NCI-H2196 (cell line): Measurements from ENCODE around the gene TOR4A.

Experiments
- DNase-seq: peaks from one replicate; lab custom pipeline; 2025; ENCODE audit not compliant: unreplicated experiment; lab: John Stamatoyannopoulos, UW

The TOR4A gene

DNA sequence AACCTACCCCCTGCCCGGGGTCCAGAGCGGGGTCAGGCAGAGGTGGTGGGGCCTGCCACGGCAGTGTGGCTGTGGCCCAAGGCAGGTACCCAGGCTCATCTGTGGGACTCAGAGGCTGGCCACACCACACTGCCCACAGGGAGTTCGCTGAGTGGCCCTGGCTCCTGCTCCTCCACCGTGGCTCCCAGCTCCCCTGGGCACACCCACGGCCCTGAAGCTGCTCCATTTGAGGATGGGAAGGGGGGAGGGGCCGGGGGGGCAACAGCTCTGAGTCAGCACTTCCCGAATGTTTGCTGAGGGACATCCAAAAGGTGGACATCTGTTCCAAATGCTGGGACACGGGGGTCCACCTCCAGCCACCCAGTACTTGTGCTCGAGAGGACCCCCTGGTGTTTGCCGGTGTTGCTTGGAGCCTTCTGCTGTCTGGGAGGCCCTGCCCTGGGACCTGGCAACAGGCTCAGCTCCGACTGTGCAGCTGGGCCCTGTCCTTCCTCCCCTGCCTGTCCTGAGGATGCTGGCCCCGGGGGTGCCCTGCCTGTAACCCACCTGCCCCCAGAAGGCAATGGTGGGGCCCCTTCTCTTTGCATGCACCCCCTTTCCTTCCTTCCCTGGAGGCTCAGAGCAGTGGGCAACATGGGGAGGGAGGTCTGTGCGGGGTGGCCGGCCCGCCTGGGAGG is 27.0 kb downstream of the TOR4A start:
- DNase-seq: no peak

GRCh38 chr9:137305060-137305797 is 27.7 kb downstream of the TOR4A start:
- DNase-seq: peak; percentile 87

DNA sequence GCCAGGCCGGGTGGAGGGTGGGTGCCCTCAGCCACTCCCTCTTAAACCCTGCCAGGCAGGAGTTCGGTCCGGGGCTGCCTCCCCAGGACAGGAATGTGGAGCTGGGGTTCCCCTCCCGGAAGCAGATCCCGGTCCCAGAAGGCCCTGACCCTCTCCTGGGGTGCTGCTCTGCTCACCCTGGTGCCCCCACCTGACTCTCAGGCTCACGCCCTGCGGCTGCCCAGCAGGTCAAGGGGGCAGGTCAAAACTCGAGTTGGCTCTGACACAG is 28.2 kb downstream of the TOR4A start:
- DNase-seq: no peak

- DNase-seq: no peak
These were observed 28.7 kb downstream of the TOR4A start for GRCh38 chr9:137306066-137306849.

- no peak for DNase-seq
These were observed 29.3 kb downstream of the TOR4A start for GRCh38 chr9:137306850-137307254.

- DNase-seq: no peak
These were observed 29.9 kb downstream of the TOR4A start for GRCh38 chr9:137307255-137308056.

DNA sequence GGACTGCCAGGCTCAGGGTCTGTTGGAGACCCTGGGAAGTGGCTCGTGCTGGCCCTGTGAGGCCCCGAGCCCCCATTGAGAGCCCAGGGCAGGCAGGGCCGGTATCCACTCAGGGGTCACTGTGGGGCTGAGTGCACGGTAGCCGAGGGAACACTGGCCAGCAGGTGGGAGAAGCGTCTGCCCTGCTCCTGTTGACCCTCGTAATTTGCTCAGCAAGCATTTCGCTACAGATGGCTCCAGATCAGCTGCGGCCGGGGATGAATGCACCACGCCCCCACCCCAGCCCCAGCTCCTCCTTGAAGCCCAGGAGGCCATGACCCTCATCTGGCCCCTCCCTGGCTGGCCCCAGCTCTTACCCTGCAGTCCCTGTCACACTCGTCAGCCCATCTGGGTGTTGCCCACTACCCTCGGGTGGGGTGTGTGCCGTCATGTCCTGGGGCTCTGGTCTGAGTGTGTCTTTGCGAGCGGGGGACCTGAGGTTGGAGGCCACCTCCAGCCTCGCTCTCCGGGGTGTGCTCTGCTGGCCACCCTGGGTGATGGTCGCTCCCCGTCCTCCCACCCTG is 30.6 kb downstream of the TOR4A start:
- no peak for DNase-seq

DNA sequence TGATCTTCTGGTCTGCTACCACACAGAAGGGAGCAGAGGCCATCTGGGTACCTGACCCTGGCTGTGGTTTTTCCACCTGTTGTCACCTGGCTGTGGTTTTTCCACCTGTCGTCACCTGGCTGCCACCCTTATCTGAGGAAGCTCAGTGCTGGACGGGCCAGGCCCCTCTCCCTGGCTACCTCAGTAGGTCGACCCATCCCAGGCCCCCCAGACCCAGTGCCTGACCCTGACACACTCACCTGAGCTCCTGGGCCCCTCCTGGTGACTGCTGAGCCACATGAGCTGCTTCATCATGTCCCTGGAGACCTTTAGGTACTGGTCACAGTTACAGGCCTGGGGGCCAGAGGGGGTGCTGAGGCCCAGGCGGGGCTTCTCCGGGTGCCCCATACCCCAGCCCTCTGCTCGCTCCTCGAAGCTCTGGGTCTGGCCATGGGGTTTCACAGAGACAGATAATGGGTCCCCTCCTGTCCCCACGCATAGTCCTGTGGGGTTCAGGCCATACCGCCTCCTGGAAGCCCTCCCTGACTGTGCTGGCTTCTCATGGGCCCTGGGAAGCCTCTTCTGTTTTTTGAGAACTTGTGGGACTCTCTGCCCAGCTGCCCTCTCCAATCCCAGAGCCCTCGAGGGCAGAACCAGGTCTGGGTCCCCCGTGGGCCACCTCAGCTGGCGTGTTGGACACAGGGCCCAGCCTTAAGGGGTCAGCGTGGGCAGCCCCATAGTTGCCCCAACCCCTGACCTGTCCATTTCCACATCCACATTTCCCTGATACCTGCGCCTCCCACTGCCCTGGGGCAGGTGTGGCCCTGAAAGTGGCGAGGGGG is 32.1 kb downstream of the TOR4A start:
- no peak for DNase-seq

DNA sequence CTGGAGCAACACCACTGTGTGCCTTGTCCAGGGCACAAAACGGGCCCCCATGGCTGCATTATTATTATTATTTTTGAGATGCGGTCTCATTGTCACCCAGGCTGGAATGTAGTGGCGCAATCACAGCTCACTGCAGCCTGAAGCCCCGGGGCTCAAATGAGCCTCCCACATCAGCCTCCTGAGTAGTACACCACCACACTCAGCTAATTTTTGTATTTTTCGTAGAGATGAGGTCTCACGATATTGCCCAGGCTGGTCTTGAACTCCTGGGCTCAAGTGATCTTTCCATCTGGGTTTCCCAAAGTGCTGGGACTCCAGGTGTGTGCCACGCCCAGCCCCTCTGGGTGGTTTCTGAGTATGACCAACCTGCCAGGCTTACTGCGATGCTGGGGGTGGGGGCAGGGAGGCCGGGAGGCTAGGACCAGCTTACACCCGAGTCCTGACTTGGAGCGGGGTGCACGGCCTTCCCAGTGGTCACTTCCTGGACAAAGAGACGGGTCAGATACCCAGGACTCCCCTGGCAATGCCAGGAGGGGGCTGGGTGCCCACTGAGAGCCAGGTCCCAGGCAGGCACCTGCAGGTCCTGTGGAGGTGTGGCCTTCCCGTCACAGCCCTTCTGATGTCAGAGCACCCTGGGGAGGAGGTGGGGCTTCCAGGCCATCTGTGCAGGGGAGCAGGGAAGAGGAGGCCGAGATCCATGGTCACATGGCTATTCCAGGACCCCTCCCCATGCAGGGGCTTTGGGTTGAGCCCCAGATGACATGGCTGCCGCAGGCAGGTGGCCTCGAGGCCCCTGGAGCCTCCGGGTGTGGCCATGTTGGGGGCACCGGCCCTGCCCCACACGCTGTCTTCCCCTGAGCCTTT is 32.9 kb downstream of the TOR4A start:
- DNase-seq: peak; percentile 69

GRCh38 chr9:137311171-137311985 is 33.9 kb downstream of the TOR4A start:
- peak; percentile 72 for DNase-seq

- no peak for DNase-seq
These were observed 34.7 kb downstream of the TOR4A start for GRCh38 chr9:137311986-137312851.

DNA sequence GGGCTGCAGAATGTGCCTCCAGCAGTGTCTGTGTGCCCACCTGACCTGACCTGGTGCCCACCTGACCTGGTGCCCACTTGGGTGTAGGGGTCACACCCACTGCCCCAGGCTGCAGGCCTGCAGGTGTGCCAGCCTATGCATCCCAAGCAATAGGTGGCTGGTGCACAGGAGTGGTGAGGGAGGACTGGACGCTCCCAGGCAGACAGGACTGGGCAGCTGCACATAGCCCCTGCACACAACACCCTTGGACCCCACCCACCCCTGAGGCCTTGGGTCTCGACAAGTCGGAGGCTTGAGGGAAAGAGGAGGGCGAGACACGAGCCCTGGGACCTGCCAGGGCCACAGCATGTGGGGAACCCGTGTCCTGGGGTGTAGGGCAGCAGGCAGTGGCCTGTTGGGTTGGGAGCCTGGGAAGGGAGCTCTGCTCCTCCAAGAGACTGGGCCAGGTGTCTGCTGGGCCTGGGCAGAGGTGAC is 35.4 kb downstream of the TOR4A start:
- no peak for DNase-seq

DNA sequence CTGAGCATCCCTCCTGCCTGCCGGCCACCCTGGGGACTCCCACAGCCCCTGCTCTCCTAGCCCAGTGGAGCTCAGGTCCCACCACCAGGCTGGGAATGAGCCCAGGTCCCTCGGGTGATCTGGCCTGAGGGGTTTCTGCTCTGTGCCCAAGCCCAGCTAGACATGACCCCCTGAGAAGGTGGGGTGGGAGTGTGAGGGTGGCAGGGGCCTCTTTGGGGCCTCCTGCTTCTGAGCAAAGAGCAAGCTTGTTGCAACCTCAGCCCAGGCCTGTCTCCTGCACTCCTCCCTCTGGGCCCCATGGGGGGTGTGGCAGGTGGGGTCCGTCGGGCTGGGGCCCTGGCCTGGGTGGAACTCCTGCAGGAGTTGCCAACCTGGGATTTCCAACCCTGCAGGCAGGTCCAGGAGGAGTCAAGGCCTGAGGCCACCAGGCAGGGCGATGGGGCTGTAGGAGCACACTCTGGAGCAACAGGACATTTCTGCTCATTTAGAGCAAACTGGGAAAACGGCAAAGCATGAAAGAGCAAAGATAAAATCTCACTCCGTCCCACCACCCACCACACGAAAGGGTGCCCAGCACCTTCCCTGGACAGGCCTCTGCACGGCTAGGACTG is 35.9 kb downstream of the TOR4A start:
- DNase-seq: no peak

DNA sequence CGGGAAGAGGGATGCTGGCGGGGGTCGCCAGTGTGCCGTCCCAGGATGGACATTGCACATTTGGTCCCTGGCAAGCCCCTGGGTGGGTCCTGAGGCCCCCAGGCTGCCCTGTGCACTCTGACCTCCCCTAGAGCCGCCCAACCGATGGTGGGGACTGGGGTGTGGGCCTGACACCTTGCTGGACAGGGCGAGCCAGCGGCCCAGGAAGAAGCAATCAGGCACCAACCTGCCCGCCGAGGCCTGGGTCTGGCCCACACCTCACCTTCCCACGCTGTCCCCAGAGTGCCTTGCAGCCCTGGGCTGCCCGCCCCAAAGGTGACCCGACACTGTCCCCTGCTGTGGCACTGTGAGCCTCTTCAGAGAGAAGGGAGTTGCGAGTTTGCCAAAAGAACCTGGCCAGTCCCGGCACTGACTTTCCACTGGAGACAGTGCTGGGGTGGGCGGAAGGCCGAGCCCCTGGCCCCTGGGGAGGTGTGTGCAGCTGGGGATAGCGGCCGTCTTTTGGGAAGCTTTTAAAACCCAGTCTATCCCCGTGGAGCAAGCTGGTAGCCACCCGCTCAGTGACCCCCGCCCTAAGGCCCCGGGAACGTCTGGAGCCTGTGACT is 36.5 kb downstream of the TOR4A start:
- no peak for DNase-seq

GRCh38 chr9:137314561-137315560 is 37.3 kb downstream of the TOR4A start:
- no peak for DNase-seq
